ENCODE data around the gene DNAJC7. TPM values are rescaled to one million over a fixed set of nuclear protein-coding genes. Genes with fewer than 3 reads are reported as not detected.

The DNAJC7 gene
- total and polyA plus RNA-seq, 12 donors, result 44.4 to 148 (median 81.1) TPM

GRCh38 chr17:42002175-42002791, 15.0 kb downstream of the DNAJC7 start:
- WGBS, 4 donors, result 83 to 89% (median 87%) methylated on average over 7 of the region's 7 CpGs
- peaks cover 0 to 45% of the 10 kb centered on the region in 2 donors for H3K36me3 ChIP-seq (replicated peaks in 1 of 2)

GRCh38 chr17:42001729-42002128, 15.5 kb downstream of the DNAJC7 start:
- intact Hi-C loops (cut with DNase I), result no loop called here
- H3K27ac ChIP-seq, result no peak overlapping the region
- peaks cover 0 to 41% of the 10 kb centered on the region in 2 donors for H3K4me1 ChIP-seq (replicated peaks in 1 of 2)

More at GRCh38 chr17:42002175-42002791, 15.0 kb downstream of the DNAJC7 start:
- no peaks in the 10 kb centered on the region for H3K9me3 ChIP-seq (replicated peaks in 1 of 3)
- TF ChIP-seq POLR2A (IDR thresholded peaks at IDR 0.05) (no peak), CTCF (IDR thresholded peaks at IDR 0.05) (no peak)
- no peak overlapping the region for H3K27ac ChIP-seq
- intact Hi-C loops (cut with DNase I), result no loop called here
- DNase-seq, result no peak
- H3K4me3 ChIP-seq, result no peak overlapping the region
- H3K4me1 ChIP-seq (replicated peaks in 1 of 2), result peaks cover 0 to 46% of the 10 kb centered on the region in 2 donors
- no peaks in the 10 kb centered on the region for H3K27me3 ChIP-seq

GRCh38 chr17:42000413-42001133, 16.7 kb downstream of the DNAJC7 start:
- peak overlapping the region in 2 of 5 donors; percentile 8 to 56 for H3K27ac ChIP-seq
- TF ChIP-seq CTCF (IDR thresholded peaks at IDR 0.05) (no peak), POLR2A (IDR thresholded peaks at IDR 0.05) (no peak)
- no peaks in the 10 kb centered on the region for H3K27me3 ChIP-seq
- H3K9me3 ChIP-seq (replicated peaks in 1 of 3), result no peaks in the 10 kb centered on the region
- no peak for DNase-seq
- no peak overlapping the region for H3K4me3 ChIP-seq
- H3K4me1 ChIP-seq (replicated peaks in 1 of 2), result peaks cover 0 to 35% of the 10 kb centered on the region in 2 donors
- intact Hi-C loops (cut with DNase I), result no loop called here
- peaks cover 0 to 62% of the 10 kb centered on the region in 2 donors for H3K36me3 ChIP-seq (replicated peaks in 1 of 2)
- WGBS, 4 donors, result 75 to 87% (median 85%) methylated on average over 3 of the region's 3 CpGs

More at GRCh38 chr17:42001729-42002128, 15.5 kb downstream of the DNAJC7 start:
- Histone ChIP-seq H3K9me3 (replicated peaks in 1 of 3) (no peaks in the 10 kb centered on the region), H3K4me3 (no peak overlapping the region), H3K27me3 (no peaks in the 10 kb centered on the region), H3K36me3 (replicated peaks in 1 of 2) (peaks cover 0 to 50% of the 10 kb centered on the region in 2 donors)
- no peak for DNase-seq
- WGBS, 4 donors, result 92 to 97% (median 94%) methylated on average over 2 of the region's 2 CpGs
- TF ChIP-seq POLR2A (IDR thresholded peaks at IDR 0.05), result no peak
- TF ChIP-seq CTCF (IDR thresholded peaks at IDR 0.05), result no peak

GRCh38 chr17:41998497-41998896, 18.7 kb downstream of the DNAJC7 start:
- Histone ChIP-seq H3K27ac (no peak overlapping the region), H3K9me3 (replicated peaks in 1 of 3) (no peaks in the 10 kb centered on the region), H3K4me3 (no peak overlapping the region), H3K27me3 (no peaks in the 10 kb centered on the region), H3K4me1 (replicated peaks in 1 of 2) (peaks cover 0 to 21% of the 10 kb centered on the region in 2 donors), H3K36me3 (replicated peaks in 1 of 2) (peaks cover 0 to 81% of the 10 kb centered on the region in 2 donors)
- intact Hi-C loops (cut with DNase I), result no loop called here
- TF ChIP-seq POLR2A (IDR thresholded peaks at IDR 0.05), result no peak
- no peak for TF ChIP-seq CTCF (IDR thresholded peaks at IDR 0.05)
- WGBS, 4 donors, result 39 to 67% (median 46%) methylated on average over 2 of the region's 2 CpGs
- no peak for DNase-seq

All from adrenal gland (tissue), 12 donors.